GM12878 (cell line): Measurements from ENCODE around the gene ENG. TPM values are rescaled to one million over a fixed set of nuclear protein-coding genes. Genes with fewer than 3 reads are reported as not detected.

Experiments
- ATAC-seq: fragments of 200-7000 bp; cut with Tn5 transposase; 3 replicates; pipeline ENCODE4 v1.9.1; 2020; ENCODE audit warnings: mild to moderate bottlenecking, moderate library complexity
- BruUV-seq: library from RNA; stranded (reverse); fragments of 400-500 nt; replicated peaks from 2 replicates; lab custom pipeline; 2021; lab: Mats Ljungman, UMichigan
- CTCF ChIA-PET: fragments of 300-600 bp; sonication (Branson Sonifier 250); formaldehyde crosslinking; extraction: SDS; loops from one replicate; lab custom pipeline; 2021; ENCODE audit warnings: inconsistent platforms; lab: Yijun Ruan, JAX
- POLR2A ChIA-PET: fragments of 350-600 bp; formaldehyde crosslinking; extraction: SDS; loops from one replicate; lab custom pipeline; 2021; ENCODE audit warnings: inconsistent platforms; lab: Charles Lee
- RAD21 ChIA-PET: fragments of 300-600 bp; sonication (Branson Sonifier 250); formaldehyde crosslinking; loops from one replicate; lab custom pipeline; 2023; ENCODE audit warnings: antibody characterized with exemption; ENCODE audit not compliant: unreplicated experiment; lab: Charles Lee
- SMC1A ChIA-PET: fragments of 300-600 bp; sonication (Branson Sonifier 250); formaldehyde crosslinking; loops from one replicate; lab custom pipeline; 2023; ENCODE audit not compliant: unreplicated experiment, uncharacterized antibody; lab: Charles Lee
- DNase-seq: peaks from one replicate; pipeline ENCODE4 v3.0.0-alpha.2; 2011; ENCODE audit warnings: low read depth, low spot score
- FAIRE-seq: peaks from 3 replicates; lab custom pipeline; 2011; peaks lifted over from hg19 to GRCh38; lab: Jason Lieb, UNC
- H2AFZ ChIP-seq: 2 replicates; pipeline ENCODE4 v1.6.0; 2011; ENCODE audit warnings: low read depth, low read length, control low read depth; ENCODE audit not compliant: control insufficient read depth
- H3K27ac ChIP-seq: 2 replicates; pipeline ENCODE4 v1.5.1; 2011; ENCODE audit warnings: control low read depth; ENCODE audit not compliant: control insufficient read depth, insufficient read depth
- H3K27me3 ChIP-seq, 2 experiments: replicated peaks in 1 of 2; 2 replicates each; pipeline versions ENCODE4 v1.6.0 to v1.6.1; 2011; ENCODE audit warnings: low read length in 1 of 2; ENCODE audit not compliant: control insufficient read depth in 2 of 2, insufficient read depth in 2 of 2
- H3K36me3 ChIP-seq, 2 experiments: 2 replicates each; pipeline ENCODE4 v1.5.1; 2011; ENCODE audit warnings: low read length in 1 of 2; ENCODE audit not compliant: control insufficient read depth in 2 of 2, insufficient read depth in 2 of 2
- H3K4me1 ChIP-seq: 2 replicates; pipeline ENCODE4 v1.6.1; 2011; ENCODE audit warnings: mild to moderate bottlenecking, low read length, moderate library complexity, mixed read lengths; ENCODE audit not compliant: control insufficient read depth, insufficient read depth
- H3K4me2 ChIP-seq: 2 replicates; pipeline ENCODE4 v1.6.0; 2011; ENCODE audit warnings: control low read depth; ENCODE audit not compliant: control insufficient read depth, insufficient read depth
- H3K4me3 ChIP-seq: fragments of 200-600 bp; sonication (generic); 2 replicates; pipeline ENCODE4 v1.5.1; 2016
- H3K79me2 ChIP-seq: 2 replicates; pipeline ENCODE4 v1.6.0; 2011; ENCODE audit warnings: low read length; ENCODE audit not compliant: control insufficient read depth, insufficient read depth
- H3K9ac ChIP-seq: 2 replicates; pipeline ENCODE4 v1.8.0; 2011; ENCODE audit warnings: low read length, control low read depth, mixed read lengths; ENCODE audit not compliant: control insufficient read depth, insufficient read depth
- H3K9me3 ChIP-seq: replicated peaks from 3 replicates; pipeline ENCODE4 v1.5.1; 2011; ENCODE audit warnings: mild to moderate bottlenecking, low read length; ENCODE audit not compliant: control insufficient read depth, insufficient read depth
- H4K20me1 ChIP-seq: 2 replicates; pipeline ENCODE4 v1.6.0; 2011; ENCODE audit not compliant: control insufficient read depth, insufficient read depth
- MYB ChIP-seq: fragments of 150-350 bp; IDR thresholded peaks from 2 replicates; pipeline ENCODE4 v1.6.1; 2014; ENCODE audit warnings: mild to moderate bottlenecking, low read depth, low read length, borderline replicate concordance
- WGBS: methylation state at CpG from one replicate; pipeline ENCODE4 v1.1.6; 2016; ENCODE audit warnings: low lambda C conversion rate; ENCODE audit not compliant: insufficient replicate concordance, insufficient coverage; ENCODE audit errors: missing lambda C conversion rate; 5-methylcytosine and 5-hydroxymethylcytosine counted together
- in situ Hi-C: fragments of 300-500 bp; cut with MboI; formaldehyde crosslinking; loops from 9 replicates; pipeline ENCODE4 v1.14.3; 2018; ENCODE audit warnings: mixed read lengths
- intact Hi-C: fragments of 100-400 bp; cut with micrococcal nuclease; formaldehyde crosslinking; loops from one replicate; pipeline ENCODE4 v1.14.2; 2022; ENCODE audit not compliant: unreplicated experiment
- polyA plus RNA-seq, 11 experiments: library from polyadenylated mRNA; depleted of rRNA in 4 of 11; unstranded in 6 of 11; stranded (reverse) in 5 of 11; fragments of >200 nt; fragmentation: Nextera tagmentation in 4 of 11; fragmentation: Illumina TruSeq in 1 of 11; extraction: Ambion mirVana in 4 of 11; extraction: Trizol in 1 of 11; gene quantifications; 1 replicate in 1 of 11; 2 replicates in 10 of 11; pipeline versions ENCODE4 v1.2.1 to v1.2.3, GENCODE V29; 2011 to 2016; ENCODE audit warnings: inconsistent platforms in 2 of 11, missing spikeins in 2 of 11, low read depth in 1 of 11
- total RNA-seq, 4 experiments: library from RNA; depleted of rRNA in 3 of 4; stranded (reverse); fragments of >200 nt in 3 of 4; fragmentation: Illumina TruSeq in 1 of 4; extraction: Trizol in 1 of 4; gene quantifications; 2 replicates each; pipeline versions ENCODE4 v1.2.1 to v1.2.3, GENCODE V29; 2013 to 2021
- TF ChIP-seq, protein P1 (sequence below): fragments of 450-650 bp; IDR thresholded peaks from 2 replicates; pipeline ENCODE4 v1.6.1; 2016; ENCODE audit warnings: mild to moderate bottlenecking, moderate library complexity, borderline replicate concordance
- TF ChIP-seq, protein P2 (sequence below), 3 experiments: IDR thresholded peaks in 2 of 3; conservative IDR thresholded peaks in 1 of 3; 2 replicates each; pipeline ENCODE4 v1.5.1; 2011; ENCODE audit warnings: low read depth in 3 of 3, low read length in 3 of 3, mild to moderate bottlenecking in 3 of 3, control low read depth in 2 of 3, moderate library complexity in 2 of 3, inconsistent platforms in 1 of 3, mixed read lengths in 1 of 3; ENCODE audit not compliant: control insufficient read depth in 2 of 3, insufficient read depth in 1 of 3; ENCODE audit errors: extremely low read depth in 1 of 3
- TF ChIP-seq, protein P3 (sequence below): fragments of 450-650 bp; formaldehyde crosslinking; IDR thresholded peaks from 2 replicates; pipeline ENCODE4 v1.4.0; 2022; ENCODE audit warnings: mild to moderate bottlenecking, moderate library complexity

The ENG gene
- total and polyA plus RNA-seq, 10 of the 15 experiments (the other 5 are each of a cell fraction or from before 2014, with no cell fraction given), result 0.14 to 10.1 (median 2.0) TPM

DNA sequence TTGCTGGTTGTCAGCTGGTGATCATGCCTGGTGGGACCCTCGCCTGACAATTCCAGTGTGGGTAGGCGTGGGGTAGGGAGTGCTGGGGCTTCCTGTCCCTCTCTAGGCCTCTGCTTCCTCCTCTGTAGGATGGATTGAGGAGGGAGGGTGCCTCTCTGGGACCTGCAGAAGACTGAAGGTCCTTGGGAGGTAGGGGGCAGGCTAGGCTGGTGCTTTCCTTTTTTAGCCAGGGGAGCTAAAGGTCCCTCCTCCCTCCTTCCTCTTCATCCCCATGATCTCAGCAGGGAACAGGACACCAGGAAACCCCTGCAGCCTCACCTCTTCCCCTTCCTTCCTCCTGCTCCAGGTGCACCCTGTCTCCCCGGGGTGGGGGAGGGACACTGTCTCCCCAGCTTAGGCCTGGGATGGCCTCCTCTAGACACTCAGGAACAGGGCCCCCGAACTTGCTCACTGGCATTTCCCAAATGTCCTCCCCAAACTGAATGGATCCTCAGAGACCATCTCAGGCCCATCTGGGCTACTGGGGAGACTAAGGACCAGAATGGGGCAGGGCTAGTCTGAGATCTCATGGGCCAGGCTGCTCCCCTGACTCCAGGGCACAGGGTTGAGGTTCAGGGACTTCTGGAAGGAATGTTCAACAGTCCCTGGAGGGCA, 84.4 kb downstream of the ENG start:
- H3K27ac ChIP-seq, result peak overlapping the region; percentile 23
- H3K9me3 ChIP-seq, result no peaks in the 10 kb centered on the region
- TF ChIP-seq, protein P1, sequence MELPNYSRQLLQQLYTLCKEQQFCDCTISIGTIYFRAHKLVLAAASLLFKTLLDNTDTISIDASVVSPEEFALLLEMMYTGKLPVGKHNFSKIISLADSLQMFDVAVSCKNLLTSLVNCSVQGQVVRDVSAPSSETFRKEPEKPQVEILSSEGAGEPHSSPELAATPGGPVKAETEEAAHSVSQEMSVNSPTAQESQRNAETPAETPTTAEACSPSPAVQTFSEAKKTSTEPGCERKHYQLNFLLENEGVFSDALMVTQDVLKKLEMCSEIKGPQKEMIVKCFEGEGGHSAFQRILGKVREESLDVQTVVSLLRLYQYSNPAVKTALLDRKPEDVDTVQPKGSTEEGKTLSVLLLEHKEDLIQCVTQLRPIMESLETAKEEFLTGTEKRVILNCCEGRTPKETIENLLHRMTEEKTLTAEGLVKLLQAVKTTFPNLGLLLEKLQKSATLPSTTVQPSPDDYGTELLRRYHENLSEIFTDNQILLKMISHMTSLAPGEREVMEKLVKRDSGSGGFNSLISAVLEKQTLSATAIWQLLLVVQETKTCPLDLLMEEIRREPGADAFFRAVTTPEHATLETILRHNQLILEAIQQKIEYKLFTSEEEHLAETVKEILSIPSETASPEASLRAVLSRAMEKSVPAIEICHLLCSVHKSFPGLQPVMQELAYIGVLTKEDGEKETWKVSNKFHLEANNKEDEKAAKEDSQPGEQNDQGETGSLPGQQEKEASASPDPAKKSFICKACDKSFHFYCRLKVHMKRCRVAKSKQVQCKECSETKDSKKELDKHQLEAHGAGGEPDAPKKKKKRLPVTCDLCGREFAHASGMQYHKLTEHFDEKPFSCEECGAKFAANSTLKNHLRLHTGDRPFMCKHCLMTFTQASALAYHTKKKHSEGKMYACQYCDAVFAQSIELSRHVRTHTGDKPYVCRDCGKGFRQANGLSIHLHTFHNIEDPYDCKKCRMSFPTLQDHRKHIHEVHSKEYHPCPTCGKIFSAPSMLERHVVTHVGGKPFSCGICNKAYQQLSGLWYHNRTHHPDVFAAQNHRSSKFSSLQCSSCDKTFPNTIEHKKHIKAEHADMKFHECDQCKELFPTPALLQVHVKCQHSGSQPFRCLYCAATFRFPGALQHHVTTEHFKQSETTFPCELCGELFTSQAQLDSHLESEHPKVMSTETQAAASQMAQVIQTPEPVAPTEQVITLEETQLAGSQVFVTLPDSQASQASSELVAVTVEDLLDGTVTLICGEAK, result no peak
- TF ChIP-seq MYB, result no peak
- TF ChIP-seq, protein P2, sequence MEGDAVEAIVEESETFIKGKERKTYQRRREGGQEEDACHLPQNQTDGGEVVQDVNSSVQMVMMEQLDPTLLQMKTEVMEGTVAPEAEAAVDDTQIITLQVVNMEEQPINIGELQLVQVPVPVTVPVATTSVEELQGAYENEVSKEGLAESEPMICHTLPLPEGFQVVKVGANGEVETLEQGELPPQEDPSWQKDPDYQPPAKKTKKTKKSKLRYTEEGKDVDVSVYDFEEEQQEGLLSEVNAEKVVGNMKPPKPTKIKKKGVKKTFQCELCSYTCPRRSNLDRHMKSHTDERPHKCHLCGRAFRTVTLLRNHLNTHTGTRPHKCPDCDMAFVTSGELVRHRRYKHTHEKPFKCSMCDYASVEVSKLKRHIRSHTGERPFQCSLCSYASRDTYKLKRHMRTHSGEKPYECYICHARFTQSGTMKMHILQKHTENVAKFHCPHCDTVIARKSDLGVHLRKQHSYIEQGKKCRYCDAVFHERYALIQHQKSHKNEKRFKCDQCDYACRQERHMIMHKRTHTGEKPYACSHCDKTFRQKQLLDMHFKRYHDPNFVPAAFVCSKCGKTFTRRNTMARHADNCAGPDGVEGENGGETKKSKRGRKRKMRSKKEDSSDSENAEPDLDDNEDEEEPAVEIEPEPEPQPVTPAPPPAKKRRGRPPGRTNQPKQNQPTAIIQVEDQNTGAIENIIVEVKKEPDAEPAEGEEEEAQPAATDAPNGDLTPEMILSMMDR (IDR thresholded peaks at IDR 0.05 in 2 of 3, conservative IDR thresholded peaks at IDR 0.05 in 1 of 3; ENCODE audit: control insufficient read depth in 2 of 3, extremely low read depth in 1 of 3, insufficient read depth in 1 of 3, low read depth in 3 of 3, low read length in 3 of 3), result peak in 1 of 3 experiments; percentile 25; a peak in 1 of 6 replicates
- TF ChIP-seq, protein P3, sequence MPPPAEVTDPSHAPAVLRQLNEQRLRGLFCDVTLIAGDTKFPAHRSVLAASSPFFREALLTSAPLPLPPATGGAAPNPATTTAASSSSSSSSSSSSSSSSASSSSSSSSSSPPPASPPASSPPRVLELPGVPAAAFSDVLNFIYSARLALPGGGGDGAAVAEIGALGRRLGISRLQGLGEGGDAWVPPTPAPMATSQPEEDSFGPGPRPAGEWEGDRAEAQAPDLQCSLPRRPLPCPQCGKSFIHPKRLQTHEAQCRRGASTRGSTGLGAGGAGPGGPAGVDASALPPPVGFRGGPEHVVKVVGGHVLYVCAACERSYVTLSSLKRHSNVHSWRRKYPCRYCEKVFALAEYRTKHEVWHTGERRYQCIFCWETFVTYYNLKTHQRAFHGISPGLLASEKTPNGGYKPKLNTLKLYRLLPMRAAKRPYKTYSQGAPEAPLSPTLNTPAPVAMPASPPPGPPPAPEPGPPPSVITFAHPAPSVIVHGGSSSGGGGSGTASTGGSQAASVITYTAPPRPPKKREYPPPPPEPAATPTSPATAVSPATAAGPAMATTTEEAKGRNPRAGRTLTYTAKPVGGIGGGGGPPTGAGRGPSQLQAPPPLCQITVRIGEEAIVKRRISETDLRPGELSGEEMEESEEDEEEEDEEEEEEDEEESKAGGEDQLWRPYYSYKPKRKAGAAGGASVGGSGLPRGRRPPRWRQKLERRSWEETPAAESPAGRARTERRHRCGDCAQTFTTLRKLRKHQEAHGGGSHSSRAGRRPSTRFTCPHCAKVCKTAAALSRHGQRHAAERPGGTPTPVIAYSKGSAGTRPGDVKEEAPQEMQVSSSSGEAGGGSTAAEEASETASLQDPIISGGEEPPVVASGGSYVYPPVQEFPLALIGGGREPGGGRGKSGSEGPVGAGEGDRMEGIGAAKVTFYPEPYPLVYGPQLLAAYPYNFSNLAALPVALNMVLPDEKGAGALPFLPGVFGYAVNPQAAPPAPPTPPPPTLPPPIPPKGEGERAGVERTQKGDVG, result no peak
- WGBS, result 58% methylated on average over 4 of the region's 4 CpGs
- H3K27me3 ChIP-seq, result no peaks in the 10 kb centered on the region
- no peak overlapping the region for H2AFZ ChIP-seq
- ChIA-PET CTCF (interaction anchor here (0.7 to 9.2 kb wide), 8 partner anchors 9 to 151 kb away, joined by 3 to 75 read pairs (median 12); partner anchors contain the start of genes CDK9, SH2D3C, ST6GALNAC4 and TOR2A), SMC1A (interaction anchor here (0.6 to 1.9 kb wide), 8 partner anchors 9 to 101 kb away, joined by 4 to 26 read pairs (median 6); partner anchors contain the start of genes CDK9, SH2D3C and TOR2A), RAD21 (interaction anchor here (0.6 to 7.6 kb wide), 5 partner anchors 9 to 151 kb away, joined by 3 to 61 read pairs (median 14); partner anchors contain the start of gene CDK9), POLR2A (interaction anchor here (1.0 to 3.6 kb wide), 4 partner anchors 10 to 35 kb away, joined by 5 to 42 read pairs (median 16); partner anchors contain the start of genes CDK9 and TOR2A)
- peak overlapping the region; percentile 21; the same call in 1 of the 2 replicates for H3K9ac ChIP-seq
- in situ Hi-C loops (no loop called here), intact Hi-C loops (no loop called here)
- BruUV-seq, result no TSS peak
- H3K4me1 ChIP-seq, result peaks cover 24% of the 10 kb centered on the region
- H3K4me2 ChIP-seq, result peak overlapping the region; percentile 65
- peak overlapping the region; percentile 79; the same call in 1 of the 2 replicates for H3K4me3 ChIP-seq
- H4K20me1 ChIP-seq, result peaks cover 3% of the 10 kb centered on the region; the same call in 1 of the 2 replicates
- H3K79me2 ChIP-seq, result peaks cover 13% of the 10 kb centered on the region
- no peak for FAIRE-seq
- DNase-seq, result no peak
- H3K36me3 ChIP-seq, result peaks cover 5 to 34% of the 10 kb centered on the region in 2 experiments
- ATAC-seq, result no peak
